Measurements from ENCODE around the gene ZFC3H1. TPM values are rescaled to one million over a fixed set of nuclear protein-coding genes. Genes with fewer than 3 reads are reported as not detected.

ZFC3H1 gene
- total and polyA plus RNA-seq, 2 of the 4 experiments (the other 2 are of a cell fraction), result 16.8 to 23.3 TPM

GRCh38 chr12:71682466-71682865 is 18.8 kb upstream of the ZFC3H1 start:
- Histone ChIP-seq H3K18ac (ENCODE audit: low read depth, low read length) (no peak overlapping the region), H4K20me1 (ENCODE audit: insufficient read depth, low read length) (no peaks in the 10 kb centered on the region), H3K9ac (ENCODE audit: low read depth, low read length) (no peak overlapping the region), H3K4me3 (ENCODE audit: insufficient read depth, low read depth, low read length) (no peak overlapping the region), H3K27me3 (ENCODE audit: control insufficient read depth, insufficient read depth, low read length) (no peaks in the 10 kb centered on the region), H3K9me1 (ENCODE audit: insufficient read depth, low read length) (no peaks in the 10 kb centered on the region), H2BK15ac (ENCODE audit: low read depth, low read length) (no peak overlapping the region), H3K4me1 (ENCODE audit: control insufficient read depth, insufficient read depth, low read length) (peaks cover 1% of the 10 kb centered on the region; the same call in 1 of the 2 replicates), H2BK5ac (ENCODE audit: low read depth, low read length, poor library complexity, severe bottlenecking) (no peak overlapping the region), H3K4ac (ENCODE audit: low read depth, low read length) (no peak overlapping the region), H2BK20ac (ENCODE audit: low read depth, low read length) (no peak overlapping the region), H3K4me2 (ENCODE audit: low read depth, low read length) (no peak overlapping the region), H4K5ac (ENCODE audit: low read depth, low read length) (no peak overlapping the region), H4K91ac (ENCODE audit: insufficient read depth, low read depth, low read length) (no peak overlapping the region), H2AK9ac (replicated peaks; ENCODE audit: low read depth, low read length, poor library complexity) (no peak overlapping the region), H2AFZ (replicated peaks; ENCODE audit: low read length, poor library complexity) (no peak overlapping the region), H2AK5ac (ENCODE audit: low read depth, low read length) (no peak overlapping the region), H3K36me3 (ENCODE audit: control insufficient read depth, insufficient read depth, low read length) (no peaks in the 10 kb centered on the region), H3K79me1 (ENCODE audit: low read depth in 1 of 2, low read length in 2 of 2) (0 out of 4 replicates have a peak, but pooled peaks cover 0 to 5% of the 10 kb centered on the region in 2 experiments), H3K9me3 (ENCODE audit: control insufficient read depth, insufficient read depth, low read length) (no peaks in the 10 kb centered on the region), H4K8ac (ENCODE audit: low read depth in 2 of 2, low read length in 2 of 2) (no peak overlapping the region), H3K56ac (ENCODE audit: extremely low read depth, insufficient read depth, low read length) (no peak overlapping the region), H2BK120ac (ENCODE audit: low read depth, low read length) (no peak overlapping the region), H3K27ac (ENCODE audit: insufficient read depth, low read length) (no peak overlapping the region), H3K23ac (ENCODE audit: low read depth, low read length) (no peak overlapping the region), H3K14ac (replicated peaks; ENCODE audit: low read depth, low read length) (no peak overlapping the region)
- in situ Hi-C loops (cut with MboI; ENCODE audit: low sequenced_read_pairs) (no loop called here), dilution Hi-C loops (cut with HindIII; ENCODE audit: low sequenced_read_pairs, unreplicated experiment) (no loop called here), intact Hi-C loops (cut with micrococcal nuclease) (no loop called here)
- no TSS peak for BruUV-seq (replicated peaks)
- ChIA-PET CTCF (interaction anchor here (0.6 kb wide), 1 partner anchor 16 kb away, joined by 3 read pairs; no protein-coding TSS in a partner anchor), POLR2A (ENCODE audit: unreplicated experiment) (no interaction called here)
- TF ChIP-seq MXI1 (IDR thresholded peaks at IDR 0.05; ENCODE audit: borderline replicate concordance, low read depth, low read length), result no peak
- TF ChIP-seq, protein P1, sequence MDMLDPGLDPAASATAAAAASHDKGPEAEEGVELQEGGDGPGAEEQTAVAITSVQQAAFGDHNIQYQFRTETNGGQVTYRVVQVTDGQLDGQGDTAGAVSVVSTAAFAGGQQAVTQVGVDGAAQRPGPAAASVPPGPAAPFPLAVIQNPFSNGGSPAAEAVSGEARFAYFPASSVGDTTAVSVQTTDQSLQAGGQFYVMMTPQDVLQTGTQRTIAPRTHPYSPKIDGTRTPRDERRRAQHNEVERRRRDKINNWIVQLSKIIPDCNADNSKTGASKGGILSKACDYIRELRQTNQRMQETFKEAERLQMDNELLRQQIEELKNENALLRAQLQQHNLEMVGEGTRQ (IDR thresholded peaks at IDR 0.05; ENCODE audit: low read depth, low read length), result no peak
- no peak for TF ChIP-seq POLR2A (IDR thresholded peaks at IDR 0.05; ENCODE audit: low read depth, low read length)
- TF ChIP-seq NFE2L2 (IDR thresholded peaks at IDR 0.05; ENCODE audit: low read depth, low read length), result no peak
- TF ChIP-seq BHLHE40 (IDR thresholded peaks at IDR 0.05; ENCODE audit: low read depth, low read length), result no peak
- WGBS, 2 experiments (ENCODE audit: extremely low coverage in 2 of 2, insufficient read length in 1 of 2), result no CpG with 5 or more reads among the region's 1 CpG
- ATAC-seq (ENCODE audit: low read depth), result no peak
- DNase-seq, result no peak

Data from IMR-90 (cell line).